Adrenal gland (tissue), 12 donors: ENCODE measurements around the gene SCN1A. TPM values are rescaled to one million over a fixed set of nuclear protein-coding genes. Genes with fewer than 3 reads are reported as not detected.

Experiments used
- DNase-seq, 7 donors: peaks; one replicate each; pipeline ENCODE4 v3.0.0-alpha.2; 2019 to 2020
- H3K27ac ChIP-seq, 5 donors: fragments of 200-600 bp; sonication (generic) in 4 of 5; 1 replicate in 3 of 5; 2 replicates in 2 of 5; pipeline versions ENCODE4 v1.5.1 to v1.8.0; 2016 to 2020; ENCODE audit warnings: mild to moderate bottlenecking in 1 of 5
- H3K27me3 ChIP-seq: fragments of 200-600 bp; 2 replicates; pipeline ENCODE4 v1.8.0; 2021
- H3K36me3 ChIP-seq, 2 donors: fragments of 200-600 bp; replicated peaks in 1 of 2; 1 replicate in 1 of 2; 2 replicates in 1 of 2; pipeline versions ENCODE4 v1.5.1 to v1.8.0; 2018 to 2022
- H3K4me1 ChIP-seq, 2 donors: fragments of 200-600 bp; replicated peaks in 1 of 2; 1 replicate in 1 of 2; 2 replicates in 1 of 2; pipeline versions ENCODE4 v1.5.1 to v1.8.0; 2018 to 2021
- H3K4me3 ChIP-seq, 4 donors: fragments of 200-600 bp; sonication (generic) in 3 of 4; one replicate each; pipeline ENCODE4 v1.5.1; 2016 to 2018
- H3K9me3 ChIP-seq, 3 donors: fragments of 200-600 bp; sonication (generic) in 1 of 3; replicated peaks in 1 of 3; 1 replicate in 2 of 3; 2 replicates in 1 of 3; pipeline versions ENCODE4 v1.5.1 to v1.8.0; 2016 to 2021
- POLR2A ChIP-seq, 2 donors: fragments of 450-650 bp; IDR thresholded peaks; one replicate each; pipeline ENCODE4 v1.6.1; 2017; ENCODE audit warnings: antibody characterized with exemption in 2 of 2, mild to moderate bottlenecking in 2 of 2, moderate library complexity in 1 of 2
- WGBS, 4 donors: extraction: QIAGEN DNeasy Blood & Tissue Kit in 2 of 4; methylation state at CpG; one replicate each; pipeline versions ENCODE4 v1.1.5 to v1.1.7; 2013 to 2017; 5-methylcytosine and 5-hydroxymethylcytosine counted together
- intact Hi-C, 2 donors: fragments of 100-400 bp; cut with DNase I; formaldehyde crosslinking; loops; one replicate each; pipeline versions ENCODE4 v1.14.1 to v1.15.0; 2022 to 2023
- polyA plus RNA-seq, 3 donors: library from polyadenylated mRNA; stranded (reverse); fragments of 200-250 nt in 2 of 3; fragments of 350-450 nt in 1 of 3; fragmentation: Illumina TruSeq in 1 of 3; extraction: RNeasy Lipid Tissue Mini Kit (QIAGEN cat#74804) in 1 of 3; gene quantifications; one replicate each; pipeline ENCODE4 v1.2.3, GENCODE V29; 2013 to 2014
- total RNA-seq, 9 donors: library from RNA; depleted of rRNA in 4 of 9; stranded (reverse); fragments of >200 nt in 4 of 9; fragments of 120-200 nt in 1 of 9; fragmentation: NEBNext Ultra II Directional in 1 of 9; extraction: Animal tissue kit (Norgen Biotek cat#: 25700) in 1 of 9; gene quantifications; one replicate each; pipeline versions ENCODE4 v1.1.0 to v1.2.4, GENCODE V29; 2013 to 2023
- TF ChIP-seq, protein P1 (sequence below), 6 experiments: fragments of 450-650 bp in 4 of 6; fragments of 200-600 bp in 2 of 6; sonication (generic) in 1 of 6; IDR thresholded peaks; 1 replicate in 5 of 6; 2 replicates in 1 of 6; pipeline versions ENCODE4 v1.5.1 to v1.8.0; 2016 to 2021; ENCODE audit warnings: antibody characterized with exemption in 6 of 6, mild to moderate bottlenecking in 2 of 6, moderate library complexity in 1 of 6
- donor health status: healthy with polysubstance abuse.
- donor health status: Bipolar disorder and iron deficiency.
- donor health status: DM: yes; HTN: yes; CAD: no.
- donor health status: DM: no; HTN: no; CAD: no.
- donor health status: DM: no; HTN: no; CAD: no.
- donor health status: DM: yes; HTN: yes; CAD: no.

The SCN1A gene
- total and polyA plus RNA-seq, 12 donors = 0.07 to 8.9 (median 0.22) TPM; not detected in 4

DNA sequence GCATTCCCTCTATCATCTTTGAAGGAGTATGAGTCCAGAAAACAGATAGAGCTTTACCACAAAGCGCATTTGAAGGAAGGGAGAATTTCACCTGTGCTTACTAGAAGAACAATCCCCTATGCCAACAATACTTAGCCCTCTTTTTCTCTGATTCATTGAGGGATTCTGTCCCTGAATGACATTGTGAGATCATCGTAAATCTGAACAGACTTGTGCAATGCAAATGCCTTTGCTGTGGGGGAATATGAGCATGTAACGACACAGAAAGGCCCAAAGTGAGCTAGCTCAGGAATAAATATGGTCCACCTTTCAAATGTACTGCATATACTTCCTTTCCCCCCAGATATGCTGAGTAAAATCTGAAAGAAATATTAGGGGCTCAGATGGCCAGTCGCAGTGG, 67.6 kb downstream of the SCN1A start:
- intact Hi-C loops = no loop called here
- no peaks in the 10 kb centered on the region for H3K36me3 ChIP-seq
- no peak overlapping the region for H3K4me3 ChIP-seq
- TF ChIP-seq, protein P1, sequence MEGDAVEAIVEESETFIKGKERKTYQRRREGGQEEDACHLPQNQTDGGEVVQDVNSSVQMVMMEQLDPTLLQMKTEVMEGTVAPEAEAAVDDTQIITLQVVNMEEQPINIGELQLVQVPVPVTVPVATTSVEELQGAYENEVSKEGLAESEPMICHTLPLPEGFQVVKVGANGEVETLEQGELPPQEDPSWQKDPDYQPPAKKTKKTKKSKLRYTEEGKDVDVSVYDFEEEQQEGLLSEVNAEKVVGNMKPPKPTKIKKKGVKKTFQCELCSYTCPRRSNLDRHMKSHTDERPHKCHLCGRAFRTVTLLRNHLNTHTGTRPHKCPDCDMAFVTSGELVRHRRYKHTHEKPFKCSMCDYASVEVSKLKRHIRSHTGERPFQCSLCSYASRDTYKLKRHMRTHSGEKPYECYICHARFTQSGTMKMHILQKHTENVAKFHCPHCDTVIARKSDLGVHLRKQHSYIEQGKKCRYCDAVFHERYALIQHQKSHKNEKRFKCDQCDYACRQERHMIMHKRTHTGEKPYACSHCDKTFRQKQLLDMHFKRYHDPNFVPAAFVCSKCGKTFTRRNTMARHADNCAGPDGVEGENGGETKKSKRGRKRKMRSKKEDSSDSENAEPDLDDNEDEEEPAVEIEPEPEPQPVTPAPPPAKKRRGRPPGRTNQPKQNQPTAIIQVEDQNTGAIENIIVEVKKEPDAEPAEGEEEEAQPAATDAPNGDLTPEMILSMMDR (IDR thresholded peaks at IDR 0.05) = no peak
- TF ChIP-seq POLR2A (IDR thresholded peaks at IDR 0.05) = no peak
- no peak for DNase-seq
- no peaks in the 10 kb centered on the region for H3K27me3 ChIP-seq
- no peak overlapping the region for H3K27ac ChIP-seq
- WGBS, 4 donors = 58 to 83% (median 81%) methylated on average over 4 of the region's 4 CpGs
- no peaks in the 10 kb centered on the region for H3K9me3 ChIP-seq
- H3K4me1 ChIP-seq = no peaks in the 10 kb centered on the region

DNA sequence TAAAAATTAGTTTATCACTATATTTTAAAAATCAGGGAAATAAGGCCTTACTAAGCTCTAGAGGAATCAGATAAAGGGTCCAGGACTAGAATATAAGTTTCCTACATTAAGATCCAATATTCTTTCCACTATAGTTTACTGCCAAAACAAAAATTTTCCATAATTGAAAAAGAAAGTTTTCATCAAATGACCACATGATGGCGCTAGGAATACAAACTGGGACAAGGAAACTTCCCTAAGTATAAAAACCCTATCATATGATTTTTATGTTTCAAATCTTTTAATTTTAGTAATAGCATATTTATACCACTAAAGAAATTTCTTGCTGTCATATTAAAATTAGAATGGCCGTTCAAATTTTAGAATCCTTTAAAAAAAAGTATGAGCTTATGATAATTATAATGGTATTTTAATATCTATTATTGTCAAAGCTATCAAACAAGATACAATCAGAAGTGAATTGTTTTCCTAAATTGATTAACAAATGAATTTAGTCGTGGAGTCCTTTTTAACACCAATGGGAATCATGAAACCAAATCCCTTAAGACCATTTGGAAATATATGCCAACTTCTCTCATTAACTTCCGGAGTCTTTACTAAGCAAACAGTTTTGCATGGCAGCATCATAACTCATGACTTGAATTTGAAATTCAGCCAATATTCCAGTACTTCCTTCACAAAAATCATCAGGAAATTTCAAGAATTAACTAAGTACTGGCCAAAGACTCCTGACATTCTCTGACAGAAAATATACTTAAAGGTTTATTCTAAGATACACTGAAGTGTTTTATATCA, 70.3 kb downstream of the SCN1A start:
- no peak overlapping the region for H3K4me3 ChIP-seq
- H3K9me3 ChIP-seq = no peaks in the 10 kb centered on the region
- intact Hi-C loops = loop anchor here in 1 of 2 donors (10.0 kb wide), 1 partner anchor 67 kb away; the partner anchor contains the start of gene SCN1A
- no peaks in the 10 kb centered on the region for H3K4me1 ChIP-seq
- TF ChIP-seq POLR2A (IDR thresholded peaks at IDR 0.05) = no peak
- TF ChIP-seq, protein P1 (IDR thresholded peaks at IDR 0.05) = peak in 5 of 6 experiments; percentile 28 to 68 (median 50)
- DNase-seq = no peak
- no peaks in the 10 kb centered on the region for H3K36me3 ChIP-seq
- no peak overlapping the region for H3K27ac ChIP-seq
- 4 to 9% (median 6%) methylated on average over 4 of the region's 4 CpGs for WGBS, 4 donors
- H3K27me3 ChIP-seq = no peaks in the 10 kb centered on the region

DNA sequence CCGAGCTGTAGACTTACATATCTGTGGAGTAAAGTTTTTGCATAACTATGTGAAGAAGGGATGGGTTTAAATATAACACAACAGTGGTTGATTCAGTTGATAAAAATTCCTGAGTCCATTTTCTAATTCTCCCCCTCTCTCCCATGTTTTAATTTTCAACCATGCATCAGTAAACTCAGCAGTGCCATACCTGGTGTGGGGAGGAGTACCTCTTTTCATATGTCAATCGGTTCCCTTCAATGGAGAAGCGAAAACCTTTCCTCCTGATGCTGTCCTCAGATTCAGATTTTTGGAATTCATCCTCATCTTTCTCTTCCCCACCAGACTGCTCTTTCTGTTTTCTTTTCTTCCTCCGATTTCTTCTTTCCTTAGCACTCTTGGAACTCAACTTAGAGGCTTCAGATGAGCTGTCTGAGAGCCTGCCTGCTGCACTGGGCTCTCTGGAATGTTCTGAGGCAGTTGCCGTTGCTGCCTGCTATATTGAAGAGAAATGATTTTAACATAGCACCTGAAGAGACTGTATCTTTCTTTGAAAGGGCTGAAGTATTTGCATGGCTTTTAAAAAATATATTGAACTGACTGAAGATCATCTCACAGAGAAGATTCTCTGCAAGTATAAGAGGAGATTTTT, 82.9 kb downstream of the SCN1A start:
- TF ChIP-seq POLR2A (IDR thresholded peaks at IDR 0.05) = no peak
- TF ChIP-seq, protein P1 (IDR thresholded peaks at IDR 0.05) = no peak
- Histone ChIP-seq H3K9me3 (no peaks in the 10 kb centered on the region), H3K36me3 (no peaks in the 10 kb centered on the region), H3K4me1 (no peaks in the 10 kb centered on the region), H3K27me3 (no peaks in the 10 kb centered on the region), H3K27ac (no peak overlapping the region), H3K4me3 (no peak overlapping the region)
- no peak for DNase-seq
- intact Hi-C loops = no loop called here
- 70 to 77% (median 74%) methylated on average over 5 of the region's 5 CpGs for WGBS, 4 donors

DNA sequence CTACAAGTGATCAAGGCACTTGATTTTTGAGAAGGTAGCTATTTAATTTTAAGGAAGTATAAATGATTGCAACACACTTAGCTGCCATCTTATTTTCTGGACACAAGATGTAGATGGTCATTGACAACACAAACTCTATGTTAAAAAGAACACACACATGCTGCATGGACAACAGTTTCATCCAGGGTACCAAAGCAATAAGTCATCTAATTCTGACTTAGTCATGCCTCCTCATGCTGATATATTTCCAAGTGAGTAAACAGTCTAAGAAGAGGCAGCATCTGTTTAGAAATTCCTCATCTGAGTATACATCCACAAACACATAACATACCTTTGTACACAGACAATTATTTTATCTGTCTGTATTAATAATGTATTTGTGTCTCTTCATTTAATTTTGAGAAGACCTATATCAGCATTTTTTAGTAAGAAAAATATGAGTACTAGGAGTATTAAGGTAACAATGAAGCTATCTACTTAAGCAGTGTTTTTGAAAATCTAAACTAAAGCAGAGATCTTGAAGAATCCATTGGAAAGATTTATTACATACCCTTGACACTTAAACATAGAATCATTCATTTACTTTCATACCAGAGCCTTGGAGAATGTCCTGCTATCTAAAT, 84.9 kb downstream of the SCN1A start:
- DNase-seq = no peak
- Histone ChIP-seq H3K4me1 (no peaks in the 10 kb centered on the region), H3K4me3 (no peak overlapping the region), H3K27me3 (no peaks in the 10 kb centered on the region), H3K36me3 (no peaks in the 10 kb centered on the region), H3K9me3 (no peaks in the 10 kb centered on the region), H3K27ac (no peak overlapping the region)
- intact Hi-C loops = no loop called here
- no peak for TF ChIP-seq POLR2A (IDR thresholded peaks at IDR 0.05)
- TF ChIP-seq, protein P1 (IDR thresholded peaks at IDR 0.05) = no peak
